GOT3 (cell line): ENCODE results near the gene SMYD4.
"Not testable (repeated sequence)": the region's sequence is repeated elsewhere in the genome, so short reads cannot be mapped to it uniquely, and the experiment has no call there.

Source experiments
- DNase-seq: peaks from one replicate; lab custom pipeline; 2025; ENCODE audit warnings: mixed read lengths; lab: John Stamatoyannopoulos, UW

The SMYD4 gene

DNA sequence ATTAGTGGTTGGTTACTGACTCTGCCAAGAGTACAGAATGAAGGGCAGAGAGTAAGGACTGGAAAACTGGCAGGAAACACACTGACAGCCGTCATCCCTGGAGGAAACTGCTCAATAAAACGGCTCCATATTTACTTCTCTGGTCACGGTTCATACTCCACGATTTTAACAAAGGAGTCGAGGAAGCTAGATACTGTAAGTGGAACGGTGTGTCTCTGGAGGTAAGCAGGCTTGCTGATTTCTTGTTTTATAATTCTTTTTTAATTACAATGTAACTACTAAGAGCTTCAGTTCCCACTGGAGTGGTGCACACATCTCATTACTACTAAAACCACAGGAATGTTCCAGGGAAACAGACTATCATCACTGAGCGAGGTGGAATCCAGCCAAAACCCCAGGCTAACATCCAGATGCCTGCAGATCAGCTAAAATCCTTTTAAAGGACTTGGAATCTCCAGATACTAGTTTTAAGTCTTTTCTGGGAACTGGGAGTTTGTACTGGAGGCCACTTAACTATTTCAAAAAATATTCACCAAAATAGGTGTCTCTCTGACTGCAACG, 50.1 kb downstream of the SMYD4 start:
- no peak for DNase-seq

DNA sequence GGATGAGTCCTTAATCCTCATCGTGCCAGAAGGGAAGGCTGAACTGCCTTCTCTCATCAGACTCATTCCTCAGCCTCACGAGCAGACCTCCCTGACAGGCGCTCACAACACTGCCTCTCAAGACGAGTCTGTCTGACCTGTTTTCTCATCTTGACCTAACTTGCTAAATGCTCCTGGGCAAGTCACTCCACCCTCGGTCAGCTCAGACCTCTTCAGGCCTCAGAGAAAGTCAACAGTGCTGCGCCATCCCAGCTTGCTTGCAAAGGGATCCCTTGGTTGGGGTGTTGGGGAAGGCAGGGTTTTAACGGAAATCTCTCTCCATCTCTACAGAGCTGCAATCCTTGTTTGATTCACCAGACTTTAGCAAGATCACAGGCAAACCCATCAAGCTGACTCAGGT, 52.8 kb downstream of the SMYD4 start:
- no peak for DNase-seq

DNA sequence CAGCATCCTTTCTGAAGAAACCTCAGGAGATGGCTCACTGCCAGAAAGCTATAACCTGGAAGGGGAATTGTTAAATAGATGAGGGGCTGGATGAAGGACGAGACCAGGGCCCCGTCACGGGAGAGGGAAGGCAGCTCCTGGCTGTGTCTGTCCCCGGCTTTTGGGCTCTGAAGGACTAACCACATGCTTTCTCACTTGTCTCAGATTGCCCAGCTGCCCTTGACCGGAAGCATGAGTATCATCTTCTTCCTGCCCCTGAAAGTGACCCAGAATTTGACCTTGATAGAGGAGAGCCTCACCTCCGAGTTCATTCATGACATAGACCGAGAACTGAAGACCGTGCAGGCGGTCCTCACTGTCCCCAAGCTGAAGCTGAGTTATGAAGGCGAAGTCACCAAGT, 53.4 kb downstream of the SMYD4 start:
- DNase-seq: no peak

DNA sequence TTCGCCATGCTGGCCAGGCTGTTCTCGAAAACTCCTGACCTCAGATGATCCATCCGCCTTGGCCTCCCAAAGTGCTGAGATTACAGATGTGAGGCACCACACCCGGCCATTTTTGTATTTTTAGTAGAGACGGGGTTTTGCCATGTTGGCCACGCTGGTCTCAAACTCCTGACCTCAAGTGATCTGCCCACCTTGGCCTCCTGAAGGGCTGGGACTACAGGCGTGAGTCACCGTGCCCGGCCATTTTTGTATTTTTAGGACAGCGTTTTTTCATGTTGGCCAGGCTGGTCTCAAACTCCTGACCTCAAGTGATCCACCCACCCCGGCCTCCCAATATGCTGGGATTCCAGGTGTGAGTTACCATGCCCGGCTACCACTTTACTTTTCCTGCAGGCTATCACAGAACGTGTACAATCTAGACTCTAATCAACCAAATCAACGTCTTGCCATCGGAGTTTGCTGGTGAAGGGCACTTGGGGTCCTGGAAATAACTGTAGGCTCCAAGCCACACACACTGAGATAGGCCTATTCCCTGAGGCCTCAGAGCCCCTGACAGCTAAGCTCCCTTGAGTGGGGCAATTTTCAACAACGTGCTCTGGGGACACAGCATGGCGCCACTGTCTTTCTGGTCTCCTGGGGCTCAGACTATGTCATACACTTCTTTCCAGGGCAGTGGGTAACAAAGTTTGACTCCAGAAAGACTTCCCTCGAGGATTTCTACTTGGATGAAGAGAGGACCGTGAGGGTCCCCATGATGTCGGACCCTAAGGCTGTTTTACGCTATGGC, 55.1 kb downstream of the SMYD4 start:
- no peak for DNase-seq

DNA sequence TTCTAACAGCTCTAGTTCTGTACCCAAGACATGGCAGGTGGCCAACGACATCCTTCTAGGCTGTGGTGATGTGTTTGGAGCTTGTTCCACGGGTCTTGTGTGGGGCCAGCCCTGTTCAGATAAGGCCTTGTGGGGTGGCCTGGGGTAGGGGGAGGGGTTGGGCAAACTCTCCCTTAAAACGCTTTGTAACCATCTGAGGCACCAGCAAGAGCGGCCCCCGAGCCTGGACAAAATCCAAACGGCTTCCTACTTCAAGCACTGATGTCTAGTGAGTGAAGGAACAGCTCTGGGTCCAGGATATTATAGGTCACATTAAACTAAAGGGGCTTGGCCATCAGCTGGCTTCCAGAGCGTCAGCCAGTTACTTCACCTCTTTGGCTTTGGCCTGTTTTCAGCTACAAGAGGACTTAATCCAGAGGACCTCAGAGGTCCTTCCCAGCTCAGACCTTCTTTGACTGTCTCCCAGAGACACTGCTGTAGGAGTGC, 56.0 kb downstream of the SMYD4 start:
- no peak for DNase-seq

DNA sequence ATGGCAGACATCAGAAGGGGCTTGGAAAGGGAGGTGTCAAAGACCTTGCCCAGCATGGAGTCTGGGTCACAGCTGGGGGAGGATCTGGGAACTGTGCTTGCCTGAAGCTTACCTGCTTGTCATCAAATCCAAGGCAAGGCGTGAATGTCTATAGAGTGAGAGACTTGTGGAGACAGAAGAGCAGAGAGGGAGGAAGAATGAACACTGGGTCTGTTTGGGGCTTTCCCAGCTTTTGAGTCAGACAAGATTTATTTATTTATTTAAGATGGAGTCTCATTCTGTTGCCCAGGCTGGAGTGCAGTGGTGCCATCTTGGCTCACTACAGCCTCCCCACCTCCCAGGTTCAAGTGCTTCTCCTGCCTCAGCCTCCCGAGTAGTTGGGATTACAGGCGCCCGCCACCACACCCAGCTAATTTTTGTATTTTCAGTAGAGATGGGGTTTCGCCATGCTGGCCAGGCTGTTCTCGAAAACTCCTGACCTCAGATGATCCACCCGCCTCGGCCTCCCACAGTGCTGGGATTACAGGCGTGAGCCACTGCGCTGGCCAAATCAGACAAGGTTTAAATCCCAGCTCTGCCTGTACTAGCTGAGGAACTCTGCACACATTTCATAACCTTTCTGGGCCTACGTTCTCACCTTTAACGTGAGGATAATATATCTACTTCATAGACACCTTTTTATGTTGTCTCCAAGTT, 56.6 kb downstream of the SMYD4 start:
- DNase-seq: not testable (repeated sequence)

DNA sequence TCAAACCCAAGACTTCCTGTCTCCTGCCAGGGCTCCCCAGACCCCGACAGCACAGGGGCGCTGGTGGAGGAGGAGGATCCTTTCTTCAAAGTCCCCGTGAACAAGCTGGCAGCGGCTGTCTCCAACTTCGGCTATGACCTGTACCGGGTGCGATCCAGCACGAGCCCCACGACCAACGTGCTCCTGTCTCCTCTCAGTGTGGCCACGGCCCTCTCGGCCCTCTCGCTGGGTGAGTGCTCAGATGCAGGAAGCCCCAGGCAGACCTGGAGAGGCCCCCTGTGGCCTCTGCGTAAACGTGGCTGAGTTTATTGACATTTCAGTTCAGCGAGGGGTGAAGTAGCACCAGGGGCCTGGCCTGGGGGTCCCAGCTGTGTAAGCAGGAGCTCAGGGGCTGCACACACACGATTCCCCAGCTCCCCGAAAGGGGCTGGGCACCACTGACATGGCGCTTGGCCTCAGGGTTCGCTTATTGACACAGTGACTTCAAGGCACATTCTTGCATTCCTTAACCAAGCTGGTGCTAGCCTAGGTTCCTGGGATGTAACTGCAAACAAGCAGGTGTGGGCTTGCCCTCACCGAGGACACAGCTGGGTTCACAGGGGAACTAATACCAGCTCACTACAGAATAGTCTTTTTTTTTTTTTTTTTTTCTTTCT, 59.8 kb downstream of the SMYD4 start:
- no peak for DNase-seq

DNA sequence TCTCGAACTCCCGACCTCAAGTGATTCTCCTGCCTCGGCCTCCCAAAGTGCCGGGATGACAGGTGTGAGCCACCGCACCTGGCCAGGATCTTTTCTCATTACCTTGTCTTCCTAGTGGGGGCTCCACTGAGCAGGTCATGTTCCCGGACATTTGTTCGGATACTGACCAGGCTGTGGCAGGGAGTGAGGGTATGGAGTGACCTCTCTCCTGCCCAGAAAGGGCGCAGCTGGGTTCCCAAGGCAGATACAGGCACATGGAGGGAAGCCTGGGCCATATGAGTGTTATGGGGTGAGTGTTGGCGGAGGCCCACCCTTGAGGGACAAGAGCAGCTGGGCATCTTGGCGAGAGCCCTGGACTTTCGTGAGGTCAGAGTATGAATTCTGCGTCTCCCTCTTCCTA, 62.3 kb downstream of the SMYD4 start:
- no peak for DNase-seq

DNA sequence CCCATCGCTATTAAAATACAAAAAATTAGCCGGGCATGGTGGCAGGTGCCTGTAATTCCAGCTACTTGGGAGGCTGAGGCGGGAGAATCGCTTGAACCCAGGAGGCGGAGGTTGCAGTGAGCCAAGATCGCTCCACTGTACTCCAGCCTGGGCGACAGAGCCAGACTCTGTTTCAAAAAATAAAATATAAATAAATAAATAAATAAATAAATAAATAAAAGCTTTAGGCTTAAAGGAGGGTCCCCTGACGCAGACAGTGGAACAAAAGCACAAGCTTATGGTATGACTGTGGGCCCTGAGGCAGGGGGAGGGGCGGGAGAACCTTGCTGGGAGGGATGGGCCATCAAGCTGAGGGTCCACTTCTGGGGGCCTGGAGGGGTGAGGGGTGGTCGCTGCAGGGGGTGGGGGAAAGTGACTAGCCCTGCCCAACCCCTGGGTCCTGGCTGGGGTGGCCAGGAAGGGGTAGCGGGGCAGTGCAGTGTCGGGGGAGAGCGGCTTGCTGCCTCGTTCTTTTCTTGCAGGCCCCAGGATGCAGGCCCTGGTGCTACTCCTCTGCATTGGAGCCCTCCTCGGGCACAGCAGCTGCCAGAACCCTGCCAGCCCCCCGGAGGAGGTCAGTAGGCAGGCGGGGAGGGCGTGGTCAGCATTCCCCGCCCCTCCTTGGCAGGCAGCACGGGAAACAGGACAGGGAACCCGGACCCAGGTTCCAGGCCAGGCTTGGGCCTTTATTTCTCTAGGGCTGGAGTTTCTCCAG, 63.1 kb downstream of the SMYD4 start:
- DNase-seq: no peak

DNA sequence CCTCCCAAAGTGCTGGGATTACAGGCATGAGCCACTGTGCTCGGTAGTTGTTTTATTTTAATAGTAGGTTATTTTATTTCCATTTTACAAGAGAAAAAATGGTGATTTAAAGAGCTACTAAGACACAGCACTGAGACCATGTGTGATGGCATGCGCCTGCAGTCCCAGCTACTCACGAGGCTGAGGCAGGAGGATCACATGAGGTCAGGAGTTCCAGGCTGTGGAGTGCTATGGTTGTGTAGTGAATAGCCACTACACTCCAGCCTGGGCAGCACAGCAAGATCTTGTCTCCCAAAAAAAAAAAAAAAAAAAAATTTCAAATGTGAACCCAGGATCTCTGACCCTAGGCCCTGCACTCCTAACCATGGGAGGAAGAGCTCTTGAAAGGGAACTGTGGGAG, 64.1 kb downstream of the SMYD4 start:
- DNase-seq: no peak

DNA sequence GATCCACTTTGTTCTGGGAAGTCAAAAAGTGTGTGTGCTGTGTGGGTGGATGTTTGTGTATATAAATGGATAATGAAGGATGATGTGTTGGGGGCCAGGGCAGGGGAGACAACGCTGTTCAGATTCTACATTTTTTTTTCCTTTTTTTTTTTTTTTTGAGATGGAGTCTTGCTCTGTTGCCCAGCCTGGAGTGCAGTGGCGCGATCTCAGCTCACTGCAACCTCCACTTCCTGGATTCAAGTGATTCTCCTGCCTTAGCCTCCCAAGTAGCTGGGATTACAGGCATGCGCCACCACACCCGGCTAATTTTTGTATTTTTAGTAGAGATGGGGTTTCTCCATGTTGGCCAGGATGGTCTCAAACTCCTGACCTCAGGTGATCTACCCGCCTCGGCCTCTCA, 65.0 kb downstream of the SMYD4 start:
- DNase-seq: not testable (repeated sequence)

DNA sequence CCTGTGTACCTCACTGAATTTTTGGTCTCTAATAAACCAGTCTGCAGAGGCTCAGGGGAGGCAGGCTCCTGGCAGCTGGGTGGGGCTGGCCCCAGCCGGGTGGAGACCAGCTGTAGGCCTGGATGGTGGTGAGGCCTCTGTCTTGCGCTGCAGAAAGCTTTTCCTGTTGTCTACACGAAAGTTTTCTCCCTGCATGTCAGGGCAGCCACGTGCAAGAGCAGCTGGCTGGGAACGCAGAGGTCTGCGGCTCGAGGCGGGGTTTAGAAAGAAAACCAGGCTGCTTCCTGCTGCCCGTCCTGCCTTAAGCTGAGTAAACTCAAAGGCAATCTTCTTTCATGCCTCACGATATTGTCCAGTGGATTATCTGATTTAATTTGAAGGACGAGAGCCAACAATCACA, 65.4 kb downstream of the SMYD4 start:
- DNase-seq: no peak

DNA sequence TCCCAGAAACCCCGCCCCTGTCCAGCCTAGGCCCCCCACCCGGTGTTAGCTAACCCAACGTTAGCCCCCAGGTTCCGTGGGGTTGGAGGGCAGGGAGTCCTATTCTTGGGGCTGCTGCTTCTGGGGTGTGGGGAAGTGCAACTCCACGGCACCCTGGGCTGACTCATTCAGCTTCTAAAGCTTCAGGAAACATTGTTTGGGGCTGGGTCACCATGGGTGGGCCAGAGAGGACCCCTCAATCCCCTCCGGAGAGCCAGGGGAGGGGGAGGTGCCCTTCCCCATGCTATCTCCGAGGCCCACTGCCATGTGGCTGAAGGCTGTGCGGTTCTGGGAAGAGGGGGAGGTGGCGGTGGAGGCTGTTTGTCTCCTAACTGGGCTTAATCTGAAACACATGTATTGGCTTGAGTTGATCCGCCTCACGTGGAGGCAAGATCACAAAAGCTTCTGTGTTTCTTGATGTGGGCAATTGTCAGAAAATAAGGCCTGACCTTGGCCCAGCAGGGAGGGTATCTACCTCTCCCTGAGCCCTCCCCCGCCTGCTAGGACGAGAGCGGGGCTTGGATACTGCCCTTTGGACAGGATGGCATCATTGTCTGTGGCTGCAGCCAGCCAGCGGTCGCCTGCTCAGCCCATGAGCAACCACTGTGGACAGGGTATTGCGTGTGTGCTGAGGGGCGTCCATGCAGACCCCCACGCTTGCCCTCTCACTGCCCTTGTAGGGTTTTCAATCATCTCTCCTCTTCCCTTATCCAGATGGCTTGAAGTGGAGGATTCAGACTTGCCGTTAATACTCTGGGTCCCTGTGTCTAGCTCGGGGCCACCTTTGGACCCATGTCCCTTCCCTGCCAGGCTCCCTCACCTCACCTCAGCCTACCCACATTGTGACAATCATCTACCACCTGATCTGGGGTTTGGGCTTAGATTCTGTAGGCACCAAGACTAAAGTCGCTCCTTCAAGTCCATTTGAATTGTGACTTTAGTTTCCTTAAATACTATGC, 66.5 kb downstream of the SMYD4 start:
- DNase-seq: no peak

DNA sequence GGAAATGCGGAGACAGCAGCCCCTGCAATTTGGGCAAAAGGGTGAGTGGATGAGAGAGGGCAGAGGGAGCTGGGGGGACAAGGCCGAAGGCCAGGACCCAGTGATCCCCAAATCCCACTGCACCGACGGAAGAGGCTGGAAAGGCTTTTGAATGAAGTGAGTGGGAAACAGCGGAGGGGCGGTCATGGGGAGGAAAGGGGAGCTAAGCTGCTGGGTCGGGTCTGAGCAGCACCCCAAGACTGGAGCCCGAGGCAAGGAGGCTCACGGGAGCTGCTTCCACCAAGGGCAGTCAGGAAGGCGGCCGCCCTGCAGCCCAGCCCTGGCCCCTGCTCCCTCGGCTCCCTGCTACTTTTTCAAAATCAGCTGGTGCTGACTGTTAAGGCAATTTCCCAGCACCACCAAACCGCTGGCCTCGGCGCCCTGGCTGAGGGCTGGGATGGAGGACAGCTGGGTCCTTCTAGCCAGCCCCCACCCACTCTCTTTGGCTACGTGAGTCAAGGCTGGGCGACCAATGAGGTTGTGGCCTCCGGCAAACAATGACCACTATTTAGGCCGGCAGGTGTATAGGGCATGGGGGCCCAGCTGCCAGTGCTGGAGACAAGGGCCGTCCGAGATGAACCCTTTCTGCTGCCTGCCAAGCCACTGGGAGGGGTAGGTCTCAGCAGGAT, 67.3 kb downstream of the SMYD4 start:
- DNase-seq: no peak

DNA sequence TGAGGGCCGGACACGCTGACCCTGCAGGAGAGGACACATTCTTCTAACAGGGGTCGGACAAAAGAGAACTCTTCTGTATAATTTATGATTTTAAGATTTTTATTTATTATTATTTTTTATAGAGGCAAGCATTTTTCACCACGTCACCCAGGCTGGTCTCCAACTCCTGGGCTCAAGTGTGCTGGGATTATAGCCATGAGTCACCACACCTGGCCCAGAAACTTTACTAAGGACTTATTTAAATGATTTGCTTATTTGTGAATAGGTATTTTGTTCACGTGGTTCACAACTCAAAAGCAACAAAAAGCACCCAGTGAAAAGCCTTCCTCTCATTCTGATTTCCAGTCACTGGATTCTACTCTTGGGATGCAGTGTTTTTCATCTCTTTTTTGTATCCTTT, 70.2 kb downstream of the SMYD4 start:
- no peak for DNase-seq

DNA sequence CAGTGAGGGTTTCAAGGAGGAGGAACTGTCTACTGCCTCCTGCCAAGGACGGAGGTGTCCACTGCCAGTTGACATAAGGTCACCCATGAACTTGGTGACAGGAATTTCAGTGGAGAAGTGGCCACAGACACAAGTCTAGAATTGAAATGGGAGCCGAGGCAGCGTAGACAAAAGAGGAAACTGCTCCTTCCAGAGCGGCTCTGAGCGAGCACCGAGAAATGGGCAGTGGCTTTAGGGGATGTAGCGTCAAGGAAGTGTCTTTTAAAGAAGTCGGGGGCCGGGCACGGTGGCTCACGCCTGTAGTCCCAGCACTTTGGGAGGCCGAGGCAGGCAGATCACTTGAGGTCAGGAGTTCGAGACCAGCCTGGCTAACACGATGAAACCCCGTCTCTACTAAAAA, 70.9 kb downstream of the SMYD4 start:
- DNase-seq: no peak

DNA sequence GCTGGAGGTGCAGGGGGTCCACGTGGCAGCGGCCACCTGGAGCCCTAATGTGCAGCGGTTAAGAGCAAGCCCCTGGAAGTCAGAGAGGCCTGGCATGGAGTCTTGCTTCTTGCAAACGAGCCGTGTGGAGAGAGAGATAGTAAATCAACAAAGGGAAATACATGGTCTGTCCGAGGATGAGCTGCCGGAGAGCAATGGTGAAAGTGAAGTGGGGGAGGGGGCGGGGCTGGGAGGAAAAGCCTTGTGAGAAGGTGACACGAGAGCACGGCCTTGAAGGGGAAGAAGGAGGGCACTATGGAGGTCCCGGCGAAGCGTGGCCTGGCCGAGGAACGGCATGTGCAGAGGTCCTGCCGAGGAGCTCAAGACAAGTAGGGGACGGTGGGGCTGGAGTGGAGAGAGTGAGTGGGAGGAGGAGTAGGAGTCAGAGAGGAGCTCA, 73.9 kb downstream of the SMYD4 start:
- DNase-seq: no peak

DNA sequence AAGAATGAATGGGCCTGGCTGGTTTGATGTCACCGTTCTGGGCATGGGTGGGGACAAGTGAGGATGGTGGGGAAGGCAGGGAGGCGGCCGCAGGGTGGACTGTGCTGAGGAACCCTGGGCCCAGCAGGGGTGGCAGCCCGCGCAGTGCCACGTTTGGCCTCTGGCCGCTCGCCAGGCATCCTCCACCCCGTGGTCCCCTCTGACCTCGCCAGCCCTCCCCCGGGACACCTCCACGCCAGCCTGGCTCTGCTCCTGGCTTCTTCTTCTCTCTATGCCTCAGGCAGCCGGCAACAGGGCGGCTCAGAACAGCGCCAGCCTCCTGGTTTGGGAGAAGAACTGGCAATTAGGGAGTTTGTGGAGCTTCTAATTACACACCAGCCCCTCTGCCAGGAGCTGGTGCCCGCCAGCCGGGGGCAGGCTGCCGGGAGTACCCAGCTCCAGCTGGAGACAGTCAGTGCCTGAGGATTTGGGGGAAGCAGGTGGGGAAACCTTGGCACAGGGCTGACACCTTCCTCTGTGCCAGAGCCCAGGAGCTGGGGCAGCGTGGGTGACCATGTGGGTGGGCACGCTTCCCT, 74.4 kb downstream of the SMYD4 start:
- no peak for DNase-seq

DNA sequence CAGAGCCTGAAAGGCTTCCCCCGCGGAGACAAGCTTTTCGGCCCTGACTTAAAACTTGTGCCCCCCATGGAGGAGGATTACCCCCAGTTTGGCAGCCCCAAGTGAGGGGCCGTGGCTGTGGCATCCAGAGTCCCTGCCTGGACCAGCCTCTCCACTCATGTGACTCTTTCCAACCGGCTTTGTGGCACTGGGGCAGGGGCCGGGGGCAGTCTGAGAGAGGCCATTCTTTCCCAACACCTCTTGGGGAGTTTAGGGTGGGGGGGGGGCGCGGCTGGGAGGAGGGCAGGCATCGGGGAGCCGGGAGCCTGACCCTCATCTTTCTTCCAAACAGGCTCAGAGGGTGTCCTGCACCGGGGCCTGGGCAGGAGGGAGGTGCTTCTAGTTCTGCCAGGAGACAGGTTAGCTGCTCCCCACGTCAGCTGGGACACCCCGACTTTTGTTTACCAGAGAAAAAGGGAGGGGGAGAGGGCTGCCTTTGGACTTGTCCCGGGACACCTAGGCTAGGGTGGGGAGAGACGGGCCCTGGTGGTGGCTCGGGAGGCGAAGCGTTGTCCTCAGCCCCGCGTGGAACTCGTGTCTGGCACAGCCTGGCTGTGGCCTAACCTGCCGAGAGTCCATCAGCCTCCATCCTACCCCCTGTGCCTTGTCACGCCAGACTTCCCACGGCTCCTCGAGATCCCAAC, 75.1 kb downstream of the SMYD4 start:
- no peak for DNase-seq
